ENCODE results near the gene GRHL1. TPM values are rescaled to one million over a fixed set of nuclear protein-coding genes. Genes with fewer than 3 reads are reported as not detected.

GRHL1 gene
- total and polyA plus RNA-seq, 2 experiments from 2014 or later, result 2.9 to 4.2 TPM

DNA sequence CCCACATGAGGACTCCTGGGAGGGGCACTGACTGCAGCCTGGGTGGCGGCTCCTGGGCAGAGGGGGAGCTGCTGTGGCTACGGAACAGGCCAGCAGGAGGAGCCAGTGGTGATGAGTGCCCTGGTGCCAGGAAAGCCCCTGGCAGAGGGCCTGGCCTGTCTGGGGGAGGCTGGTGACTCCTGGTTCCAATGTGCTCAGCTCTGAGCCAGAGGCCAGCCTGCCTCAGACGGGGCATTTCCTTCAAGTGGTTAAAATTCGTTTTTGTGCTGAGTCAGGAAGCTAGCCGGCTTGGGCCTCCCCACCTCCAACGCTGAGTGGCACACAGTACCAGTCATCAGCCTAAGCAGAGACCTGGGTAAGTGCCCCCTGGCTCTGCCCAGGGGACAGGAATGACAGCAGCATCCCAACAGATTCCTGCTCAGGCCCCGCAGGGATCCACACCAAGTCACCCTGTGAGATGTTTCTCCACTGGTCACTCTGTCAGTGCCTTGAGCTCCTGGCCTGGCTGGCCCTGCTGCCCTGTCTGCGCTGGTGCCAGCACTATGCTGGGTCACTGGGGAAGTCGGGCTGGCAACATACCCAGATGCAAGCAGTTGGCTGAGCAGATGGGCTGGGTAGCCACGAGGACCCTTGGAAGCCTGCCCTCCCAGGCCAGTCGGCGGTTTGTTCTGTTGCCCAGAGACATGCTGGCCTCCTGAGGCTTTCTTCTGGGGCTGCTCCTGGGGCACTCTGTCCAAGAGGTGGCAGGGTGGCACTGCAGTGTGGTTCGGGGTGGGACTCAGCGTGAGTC, 84.8 kb downstream of the GRHL1 start:
- peaks cover 16% of the 10 kb centered on the region for H3K27me3 Mint-ChIP-seq (ENCODE audit: insufficient read depth, low read depth, poor library complexity)
- Histone ChIP-seq H3K4me1 (ENCODE audit: insufficient read depth) (no peaks in the 10 kb centered on the region; the same call in 1 of the 2 replicates), H4K20me1 (replicated peaks; ENCODE audit: insufficient read depth) (no peaks in the 10 kb centered on the region), H3K4me2 (no peak overlapping the region), H3K4me3 (no peak overlapping the region), H3K36me3 (ENCODE audit: insufficient read depth) (no peaks in the 10 kb centered on the region), H3K79me2 (replicated peaks; ENCODE audit: insufficient read depth) (no peaks in the 10 kb centered on the region), H3K27ac (ENCODE audit: low read depth) (no peak overlapping the region), H3F3A (replicated peaks; ENCODE audit: low read depth) (no peaks in the 10 kb centered on the region), H3K27me3 (ENCODE audit: insufficient read depth) (peaks cover under 1% of the 10 kb centered on the region), H3K9me2 (ENCODE audit: insufficient read depth) (no peaks in the 10 kb centered on the region), H2AFZ (no peak overlapping the region)
- H3K4me3 Mint-ChIP-seq, result no peak overlapping the region
- DNase-seq (ENCODE audit: low spot score), result peak; percentile 32
- H3K4me1 Mint-ChIP-seq, result peaks cover 3% of the 10 kb centered on the region; the same call in 1 of the 3 replicates
- ATAC-seq, result peak; percentile 78
- H3K9me3 Mint-ChIP-seq, result no peaks in the 10 kb centered on the region; the same call in 2 of the 3 replicates
- peaks cover 4% of the 10 kb centered on the region; the same call in 2 of the 3 replicates for H3K36me3 Mint-ChIP-seq (ENCODE audit: low read depth)
- TF ChIP-seq, protein P1, sequence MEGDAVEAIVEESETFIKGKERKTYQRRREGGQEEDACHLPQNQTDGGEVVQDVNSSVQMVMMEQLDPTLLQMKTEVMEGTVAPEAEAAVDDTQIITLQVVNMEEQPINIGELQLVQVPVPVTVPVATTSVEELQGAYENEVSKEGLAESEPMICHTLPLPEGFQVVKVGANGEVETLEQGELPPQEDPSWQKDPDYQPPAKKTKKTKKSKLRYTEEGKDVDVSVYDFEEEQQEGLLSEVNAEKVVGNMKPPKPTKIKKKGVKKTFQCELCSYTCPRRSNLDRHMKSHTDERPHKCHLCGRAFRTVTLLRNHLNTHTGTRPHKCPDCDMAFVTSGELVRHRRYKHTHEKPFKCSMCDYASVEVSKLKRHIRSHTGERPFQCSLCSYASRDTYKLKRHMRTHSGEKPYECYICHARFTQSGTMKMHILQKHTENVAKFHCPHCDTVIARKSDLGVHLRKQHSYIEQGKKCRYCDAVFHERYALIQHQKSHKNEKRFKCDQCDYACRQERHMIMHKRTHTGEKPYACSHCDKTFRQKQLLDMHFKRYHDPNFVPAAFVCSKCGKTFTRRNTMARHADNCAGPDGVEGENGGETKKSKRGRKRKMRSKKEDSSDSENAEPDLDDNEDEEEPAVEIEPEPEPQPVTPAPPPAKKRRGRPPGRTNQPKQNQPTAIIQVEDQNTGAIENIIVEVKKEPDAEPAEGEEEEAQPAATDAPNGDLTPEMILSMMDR (conservative IDR thresholded peaks at IDR 0.05; ENCODE audit: low read depth in 2 of 2), result peak; percentile 38 to 65; a peak in 3 of 4 replicates
- no peak for TF ChIP-seq JUNB (IDR thresholded peaks at IDR 0.05; ENCODE audit: unreplicated experiment)
- no peak overlapping the region for H3K27ac Mint-ChIP-seq

DNA sequence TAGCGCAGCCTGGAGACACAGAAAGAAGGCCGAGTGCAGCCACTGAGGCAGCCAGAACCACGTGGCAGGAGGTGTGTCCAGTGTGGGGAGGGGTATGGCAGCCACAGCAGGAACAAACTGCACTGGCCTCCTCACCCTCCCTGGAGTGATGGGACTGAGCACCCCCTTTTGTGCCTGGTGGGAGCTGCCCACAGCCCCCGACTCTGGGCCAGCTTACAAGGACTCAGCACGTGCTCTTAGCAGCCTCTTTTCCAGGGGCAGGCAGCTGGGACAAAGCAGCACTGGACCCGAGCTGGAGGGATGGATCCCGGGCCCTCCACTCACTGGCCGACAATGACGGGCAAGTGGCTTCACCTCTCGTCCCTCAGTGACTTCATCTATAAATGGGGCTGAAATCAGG, 86.6 kb downstream of the GRHL1 start:
- Mint-ChIP-seq H3K4me3 (no peak overlapping the region), H3K4me1 (peaks cover 3% of the 10 kb centered on the region; the same call in 1 of the 3 replicates), H3K36me3 (ENCODE audit: low read depth) (peaks cover 4% of the 10 kb centered on the region; the same call in 2 of the 3 replicates), H3K9me3 (no peaks in the 10 kb centered on the region; the same call in 1 of the 3 replicates), H3K27me3 (ENCODE audit: insufficient read depth, low read depth, poor library complexity) (peaks cover 33% of the 10 kb centered on the region), H3K27ac (no peak overlapping the region)
- H3F3A ChIP-seq (replicated peaks; ENCODE audit: low read depth), result 0 out of 2 replicates have a peak, but pooled peaks cover 5% of the 10 kb centered on the region
- no peak for DNase-seq (ENCODE audit: low spot score)
- peaks cover 6% of the 10 kb centered on the region for H3K4me1 ChIP-seq (ENCODE audit: insufficient read depth)
- no peaks in the 10 kb centered on the region for H4K20me1 ChIP-seq (replicated peaks; ENCODE audit: insufficient read depth)
- no peaks in the 10 kb centered on the region for H3K9me2 ChIP-seq (ENCODE audit: insufficient read depth)
- no peak overlapping the region for H2AFZ ChIP-seq
- no peaks in the 10 kb centered on the region for H3K36me3 ChIP-seq (ENCODE audit: insufficient read depth)
- no peak for TF ChIP-seq STAT1 (IDR thresholded peaks at IDR 0.05; ENCODE audit: unreplicated experiment)
- TF ChIP-seq ZNF114 (CRISPR knock-in tag; IDR thresholded peaks at IDR 0.05), result no peak
- TF ChIP-seq NANOG (IDR thresholded peaks at IDR 0.05; ENCODE audit: borderline replicate concordance), result no peak
- no peak overlapping the region for H3K27ac ChIP-seq (ENCODE audit: low read depth)
- no peak overlapping the region for H3K4me3 ChIP-seq
- H3K79me2 ChIP-seq (replicated peaks; ENCODE audit: insufficient read depth), result no peaks in the 10 kb centered on the region
- ATAC-seq, result no peak
- H3K4me2 ChIP-seq, result no peak overlapping the region
- peaks cover 17% of the 10 kb centered on the region for H3K27me3 ChIP-seq (ENCODE audit: insufficient read depth)

DNA sequence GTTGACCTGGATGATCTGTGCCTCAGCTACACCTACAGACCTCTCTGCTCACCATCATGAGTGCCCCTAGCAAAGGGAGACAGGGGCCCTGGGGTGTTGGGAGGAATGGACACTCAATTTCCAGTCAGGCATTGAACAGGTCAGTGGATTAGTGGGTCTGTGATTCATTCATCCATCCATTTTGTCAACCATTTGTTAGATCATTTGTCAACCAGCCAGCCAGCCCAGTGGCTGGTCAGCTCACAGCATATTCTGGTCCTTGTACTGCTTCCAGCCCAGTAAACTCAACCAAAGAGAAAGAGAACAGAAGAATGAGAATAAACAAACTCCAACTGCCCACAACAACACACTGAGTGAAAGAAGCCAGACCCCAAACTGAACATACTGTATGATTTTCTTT, 87.2 kb downstream of the GRHL1 start:
- Histone ChIP-seq H3K79me2 (replicated peaks; ENCODE audit: insufficient read depth) (no peaks in the 10 kb centered on the region), H3K4me2 (no peak overlapping the region), H3K4me1 (ENCODE audit: insufficient read depth) (peaks cover 6% of the 10 kb centered on the region), H4K20me1 (replicated peaks; ENCODE audit: insufficient read depth) (no peaks in the 10 kb centered on the region), H3K36me3 (ENCODE audit: insufficient read depth) (no peaks in the 10 kb centered on the region), H3K27me3 (ENCODE audit: insufficient read depth) (peaks cover 17% of the 10 kb centered on the region), H3K9me2 (ENCODE audit: insufficient read depth) (no peaks in the 10 kb centered on the region), H3K27ac (ENCODE audit: low read depth) (no peak overlapping the region), H3K4me3 (no peak overlapping the region), H2AFZ (no peak overlapping the region), H3F3A (replicated peaks; ENCODE audit: low read depth) (0 out of 2 replicates have a peak, but pooled peaks cover 5% of the 10 kb centered on the region)
- no peak for ATAC-seq
- Mint-ChIP-seq H3K4me1 (peaks cover 3% of the 10 kb centered on the region; the same call in 1 of the 3 replicates), H3K36me3 (ENCODE audit: low read depth) (peaks cover 4% of the 10 kb centered on the region; the same call in 2 of the 3 replicates), H3K4me3 (no peak overlapping the region), H3K27me3 (ENCODE audit: insufficient read depth, low read depth, poor library complexity) (peaks cover 33% of the 10 kb centered on the region), H3K27ac (no peak overlapping the region), H3K9me3 (no peaks in the 10 kb centered on the region; the same call in 1 of the 3 replicates)
- no peak for DNase-seq (ENCODE audit: low spot score)
- TF ChIP-seq, protein P2, sequence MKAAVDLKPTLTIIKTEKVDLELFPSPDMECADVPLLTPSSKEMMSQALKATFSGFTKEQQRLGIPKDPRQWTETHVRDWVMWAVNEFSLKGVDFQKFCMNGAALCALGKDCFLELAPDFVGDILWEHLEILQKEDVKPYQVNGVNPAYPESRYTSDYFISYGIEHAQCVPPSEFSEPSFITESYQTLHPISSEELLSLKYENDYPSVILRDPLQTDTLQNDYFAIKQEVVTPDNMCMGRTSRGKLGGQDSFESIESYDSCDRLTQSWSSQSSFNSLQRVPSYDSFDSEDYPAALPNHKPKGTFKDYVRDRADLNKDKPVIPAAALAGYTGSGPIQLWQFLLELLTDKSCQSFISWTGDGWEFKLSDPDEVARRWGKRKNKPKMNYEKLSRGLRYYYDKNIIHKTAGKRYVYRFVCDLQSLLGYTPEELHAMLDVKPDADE (IDR thresholded peaks at IDR 0.05), result no peak
- TF ChIP-seq NANOG (IDR thresholded peaks at IDR 0.05; ENCODE audit: borderline replicate concordance) (no peak), EZH2phosphoT487 (IDR thresholded peaks at IDR 0.05; ENCODE audit: unreplicated experiment) (no peak), ZNF114 (CRISPR knock-in tag; IDR thresholded peaks at IDR 0.05) (no peak)
